ENCODE results near the gene IVD. TPM values are rescaled to one million over a fixed set of nuclear protein-coding genes. Genes with fewer than 3 reads are reported as not detected.

Gene IVD
- total and polyA plus RNA-seq, 2 of the 8 experiments (the other 6 are each of a cell fraction or from before 2014, with no cell fraction given) = 55.2 to 78.8 TPM

- TF ChIP-seq RXRA (IDR thresholded peaks at IDR 0.05; ENCODE audit: insufficient read depth, low read depth, low read length) (no peak), EP300 (IDR thresholded peaks at IDR 0.05; ENCODE audit: borderline replicate concordance in 1 of 2, low read depth in 2 of 2, low read length in 2 of 2) (peak in 1 of 2 experiments; percentile 84; a peak in 1 of 3 replicates), TAF7 (optimal IDR thresholded peaks at IDR 0.05; ENCODE audit: borderline replicate concordance, low read depth, low read length) (no peak), CBX5 (IDR thresholded peaks at IDR 0.05; ENCODE audit: low read depth, low read length) (no peak), CBX8 (IDR thresholded peaks at IDR 0.05; ENCODE audit: borderline replicate concordance, low read depth, low read length) (no peak), BRCA1 (IDR thresholded peaks at IDR 0.05; ENCODE audit: low read depth, low read length) (no peak), GABPA (IDR thresholded peaks at IDR 0.05; ENCODE audit: borderline replicate concordance, insufficient read depth, low read length) (no peak; the same call in 1 of the 2 replicates), MAX (IDR thresholded peaks at IDR 0.05) (peak; percentile 88), USF2 (IDR thresholded peaks at IDR 0.05; ENCODE audit: low read length) (no peak), SP1 (IDR thresholded peaks at IDR 0.05; ENCODE audit: low read depth, low read length) (no peak), CTBP2 (IDR thresholded peaks at IDR 0.05; ENCODE audit: borderline replicate concordance, insufficient read depth, insufficient read length, low read length) (no peak), CEBPB (IDR thresholded peaks at IDR 0.05; ENCODE audit: low read depth, low read length) (no peak), SP2 (IDR thresholded peaks at IDR 0.05; ENCODE audit: low read length) (no peak)
Observed at GRCh38 chr15:40357723-40358470, 47.7 kb upstream of the IVD start, which contains the start of gene DISP2 (continued).
